ENCODE data around the gene CHST15.

CHST15 gene

DNA sequence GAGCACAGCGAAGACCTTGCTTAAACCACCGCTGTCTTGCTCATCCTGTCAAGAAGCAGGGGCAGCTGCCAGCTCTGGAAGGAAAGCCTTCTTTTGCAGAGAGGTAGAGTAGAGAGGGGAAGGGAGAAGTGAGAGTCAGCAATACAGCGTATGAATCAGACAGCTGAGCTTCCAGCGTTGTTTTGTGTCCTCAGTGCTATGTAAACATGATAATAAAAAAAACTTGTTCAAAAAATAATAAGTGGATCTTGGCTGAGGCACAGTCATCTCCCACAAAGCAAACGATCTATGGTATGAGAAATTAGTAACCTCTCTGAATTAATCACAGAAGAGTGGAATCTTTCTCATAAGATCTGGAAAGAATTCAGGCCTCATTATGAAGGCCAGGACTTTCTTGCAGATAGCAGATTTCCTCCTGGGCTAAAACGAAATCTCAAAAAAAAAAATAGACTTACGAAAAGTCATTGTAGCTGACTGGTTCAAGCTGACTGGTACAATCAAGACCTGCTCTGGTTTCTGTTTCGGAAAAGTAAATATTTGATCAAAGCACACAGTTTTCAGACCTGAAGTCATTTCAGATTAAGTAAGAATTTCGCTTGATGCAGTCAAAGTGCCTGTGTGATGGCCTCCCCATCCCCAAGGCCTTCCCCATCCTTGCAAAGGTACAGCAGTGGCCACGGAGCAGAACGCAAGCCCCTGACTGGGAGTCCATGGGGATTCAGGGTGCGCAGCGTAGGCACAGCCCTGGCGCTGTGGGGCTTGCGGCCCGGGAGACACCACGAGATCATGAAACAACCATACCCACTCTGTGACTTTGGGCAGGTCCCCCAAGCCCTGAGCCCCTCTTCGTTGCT is 29.4 kb downstream of the CHST15 start:
- DNase-seq: no peak

DNA sequence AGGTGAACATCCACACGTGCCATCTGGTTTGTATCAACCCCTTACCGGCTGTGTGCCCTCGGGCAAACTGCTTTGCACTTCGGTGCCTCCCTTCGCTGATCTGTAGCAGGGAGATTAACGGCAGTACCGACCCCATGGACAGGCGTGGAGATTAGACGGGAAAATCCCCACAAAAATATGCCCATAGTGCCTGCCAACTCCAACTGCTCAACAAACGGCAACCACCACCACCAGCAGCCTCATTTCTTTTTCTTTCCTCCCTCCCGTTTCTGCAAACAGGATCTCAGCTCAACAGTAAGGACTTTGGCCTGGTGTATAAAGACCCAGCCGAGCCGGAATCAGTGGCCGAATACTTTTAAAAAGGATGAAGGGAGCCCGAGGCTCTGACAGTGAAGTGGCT is 31.0 kb downstream of the CHST15 start:
- no peak for DNase-seq

DNA sequence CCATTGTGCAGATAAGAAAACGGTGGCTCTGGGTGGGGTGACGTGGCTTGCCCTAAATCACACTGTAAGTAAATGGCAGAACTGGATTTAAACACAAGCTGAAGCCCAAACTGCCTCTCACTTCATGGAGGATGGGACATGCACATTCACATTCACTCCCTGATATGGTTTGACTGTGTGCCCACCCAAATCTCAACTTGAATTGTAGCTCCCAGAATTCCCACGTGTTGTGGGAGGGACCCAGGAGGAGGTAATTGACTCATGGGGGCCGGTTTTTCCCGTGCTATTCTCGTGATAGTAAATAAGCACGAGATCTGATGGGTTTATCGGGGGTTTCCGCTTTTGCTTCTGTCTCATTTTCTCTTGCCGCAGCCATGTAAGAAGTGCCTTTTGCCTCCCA is 32.4 kb downstream of the CHST15 start:
- DNase-seq: no peak

DNA sequence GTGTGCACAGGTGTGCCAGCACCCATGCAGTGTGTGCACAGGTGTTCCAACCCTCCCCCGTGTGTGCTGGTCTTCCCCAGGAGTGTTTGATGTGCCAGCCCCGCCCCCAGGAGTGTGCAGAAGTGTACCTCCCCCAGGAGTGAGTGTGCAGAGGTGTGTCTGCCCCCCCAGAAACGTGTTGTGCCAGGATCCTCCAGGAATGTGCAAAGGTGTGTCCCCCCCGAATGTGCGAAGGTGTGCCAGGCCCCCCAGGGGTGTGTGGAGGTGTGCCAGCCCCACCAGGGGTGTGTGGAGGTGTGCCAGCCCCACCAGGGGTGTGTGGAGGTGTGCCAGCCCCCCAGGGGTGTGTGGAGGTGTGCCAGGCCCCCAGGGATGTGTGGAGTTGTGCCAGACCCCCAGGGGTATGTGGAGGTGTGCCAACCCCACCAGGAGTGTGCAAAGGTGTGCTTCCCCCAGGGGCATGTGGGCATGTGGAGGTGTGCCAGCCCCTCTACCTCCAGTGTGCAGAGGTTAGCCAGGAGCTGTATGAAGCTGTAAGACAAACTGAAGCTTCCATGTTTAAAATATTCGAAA is 33.2 kb downstream of the CHST15 start:
- DNase-seq: no peak

DNA sequence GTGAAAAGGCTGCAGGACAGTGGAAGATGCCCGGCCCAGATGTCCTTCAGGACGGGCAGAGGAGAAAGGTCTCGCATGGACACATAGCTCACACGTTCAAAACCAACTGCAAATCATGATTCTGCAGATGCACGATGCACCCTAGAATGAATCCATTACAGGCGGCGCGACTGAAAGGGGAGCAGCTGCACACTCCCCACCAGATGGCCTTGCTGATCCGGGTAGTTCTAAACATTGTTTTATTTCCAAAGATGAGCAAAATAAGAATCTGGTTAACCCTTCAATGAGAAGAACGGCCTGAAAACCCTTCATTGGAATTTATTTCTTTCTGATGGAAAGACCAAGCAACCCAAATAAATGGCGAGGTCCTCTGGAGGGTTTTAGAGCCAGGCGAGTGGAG is 33.8 kb downstream of the CHST15 start:
- DNase-seq: no peak

DNA sequence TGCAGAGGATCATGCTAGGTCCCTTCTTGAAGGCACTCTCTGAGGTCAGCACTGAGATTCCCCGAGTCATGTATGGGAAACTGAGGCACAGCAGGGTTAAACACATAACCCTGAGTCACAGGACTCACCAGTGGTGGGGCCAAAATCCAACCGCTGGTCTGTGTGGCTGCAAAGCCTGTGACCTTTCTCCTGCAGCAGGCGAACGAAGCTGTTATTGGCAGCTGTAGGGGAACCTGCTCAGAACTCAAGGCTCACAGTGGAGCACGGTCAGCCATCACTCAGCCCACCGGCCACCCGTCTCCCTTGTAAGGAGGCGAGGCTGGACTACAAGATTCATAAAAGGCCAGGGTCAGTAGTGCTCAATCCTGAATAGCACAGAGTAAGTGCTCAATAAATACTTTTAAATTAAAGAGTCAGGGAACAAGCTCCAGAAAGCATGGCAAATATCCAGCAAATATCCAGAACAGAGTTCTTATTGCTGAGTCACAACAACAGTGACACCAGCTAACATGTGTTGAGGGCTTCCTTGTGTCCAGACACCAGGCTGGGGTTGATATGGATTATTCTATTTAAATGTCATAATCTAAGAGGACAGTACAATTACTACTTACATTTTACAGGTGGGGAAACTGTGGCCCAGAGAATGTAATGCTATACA is 34.9 kb downstream of the CHST15 start:
- no peak for DNase-seq

DNA sequence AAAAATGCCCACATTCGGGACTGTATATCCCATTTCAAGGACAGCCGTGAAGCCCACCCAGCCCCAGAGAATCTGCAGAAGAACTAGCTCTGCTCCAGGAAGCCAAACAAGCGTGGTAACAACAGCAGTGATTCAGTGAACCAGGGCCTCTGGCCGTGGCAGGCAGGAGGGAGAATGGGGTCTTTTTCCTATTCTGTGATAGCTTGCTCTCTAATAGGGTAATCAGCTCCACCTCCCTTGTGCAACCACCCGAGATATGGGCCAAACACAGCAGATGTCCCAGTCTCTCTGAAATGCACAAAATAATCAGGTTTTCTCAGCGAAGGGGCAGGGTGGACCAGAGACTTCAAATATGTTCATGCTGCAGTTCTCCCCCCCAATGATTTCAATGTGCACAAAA is 35.8 kb downstream of the CHST15 start:
- DNase-seq: no peak

DNA sequence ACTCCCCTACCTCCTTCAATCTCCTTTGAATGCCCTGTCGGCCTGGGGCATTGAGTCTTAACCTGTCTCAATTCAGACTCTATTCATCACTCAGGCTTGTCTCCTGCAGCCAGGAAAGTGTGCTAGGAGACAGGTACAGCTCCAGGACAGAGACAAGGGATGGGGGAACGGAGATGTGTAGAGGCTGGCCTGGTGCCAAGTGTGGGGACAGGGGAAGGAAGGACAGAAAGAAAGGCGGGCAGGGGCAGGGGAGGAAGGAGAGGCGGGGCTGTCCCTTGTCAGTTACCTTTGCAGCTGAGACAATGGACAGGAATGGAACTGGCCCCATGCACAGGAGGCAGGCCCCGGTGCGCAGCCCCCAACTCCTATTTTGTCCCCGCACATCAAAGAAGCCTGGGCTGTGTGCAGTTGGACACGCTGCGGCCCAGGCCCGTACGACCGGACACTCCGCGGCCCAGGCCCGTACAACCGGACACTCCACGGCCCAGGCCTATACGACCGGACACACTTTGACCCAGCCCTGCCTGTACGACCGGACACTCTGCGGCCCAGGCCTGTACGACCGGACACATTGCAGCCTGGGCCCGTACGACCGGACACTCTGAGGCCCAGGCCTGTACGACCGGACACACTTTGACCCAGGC is 36.9 kb downstream of the CHST15 start:
- DNase-seq: no peak

DNA sequence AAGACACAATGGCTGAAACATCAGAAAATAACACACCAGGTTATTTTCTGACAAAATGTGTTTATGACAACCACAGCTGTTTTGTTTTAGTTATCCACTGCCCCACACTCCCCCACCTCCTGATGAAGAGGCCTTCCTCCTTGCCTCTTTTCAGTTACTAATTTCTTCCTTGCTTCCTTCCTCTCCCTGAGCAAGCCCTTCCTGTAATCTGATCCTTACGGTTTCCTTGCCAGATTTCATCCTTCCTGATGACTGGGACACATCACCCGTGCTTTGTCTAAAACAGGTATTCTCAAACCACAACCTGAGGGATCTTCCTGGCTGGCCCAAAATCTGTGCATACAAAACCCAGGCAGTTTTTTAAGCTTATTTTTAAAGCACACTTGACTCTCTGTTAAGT is 39.4 kb downstream of the CHST15 start:
- DNase-seq: no peak

DNA sequence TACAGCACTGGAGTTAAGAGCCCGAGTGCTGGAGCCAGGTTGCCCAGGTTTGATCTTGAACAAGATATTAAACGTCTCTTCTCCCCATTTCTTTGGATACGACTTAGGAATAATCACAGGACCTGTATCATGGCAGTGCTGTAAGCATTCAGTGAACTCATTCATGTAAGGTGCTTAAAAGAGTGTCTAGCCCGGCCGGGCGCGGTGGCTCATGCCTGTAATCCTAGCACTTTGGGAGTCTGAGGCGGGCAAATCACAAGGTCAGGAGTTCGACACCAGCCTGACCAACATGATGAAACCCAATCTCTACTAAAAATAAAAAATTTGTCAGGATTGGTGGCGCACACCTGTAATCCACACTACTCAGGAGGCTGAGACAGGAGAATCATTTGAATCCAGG is 40.8 kb downstream of the CHST15 start:
- DNase-seq: no peak

DNA sequence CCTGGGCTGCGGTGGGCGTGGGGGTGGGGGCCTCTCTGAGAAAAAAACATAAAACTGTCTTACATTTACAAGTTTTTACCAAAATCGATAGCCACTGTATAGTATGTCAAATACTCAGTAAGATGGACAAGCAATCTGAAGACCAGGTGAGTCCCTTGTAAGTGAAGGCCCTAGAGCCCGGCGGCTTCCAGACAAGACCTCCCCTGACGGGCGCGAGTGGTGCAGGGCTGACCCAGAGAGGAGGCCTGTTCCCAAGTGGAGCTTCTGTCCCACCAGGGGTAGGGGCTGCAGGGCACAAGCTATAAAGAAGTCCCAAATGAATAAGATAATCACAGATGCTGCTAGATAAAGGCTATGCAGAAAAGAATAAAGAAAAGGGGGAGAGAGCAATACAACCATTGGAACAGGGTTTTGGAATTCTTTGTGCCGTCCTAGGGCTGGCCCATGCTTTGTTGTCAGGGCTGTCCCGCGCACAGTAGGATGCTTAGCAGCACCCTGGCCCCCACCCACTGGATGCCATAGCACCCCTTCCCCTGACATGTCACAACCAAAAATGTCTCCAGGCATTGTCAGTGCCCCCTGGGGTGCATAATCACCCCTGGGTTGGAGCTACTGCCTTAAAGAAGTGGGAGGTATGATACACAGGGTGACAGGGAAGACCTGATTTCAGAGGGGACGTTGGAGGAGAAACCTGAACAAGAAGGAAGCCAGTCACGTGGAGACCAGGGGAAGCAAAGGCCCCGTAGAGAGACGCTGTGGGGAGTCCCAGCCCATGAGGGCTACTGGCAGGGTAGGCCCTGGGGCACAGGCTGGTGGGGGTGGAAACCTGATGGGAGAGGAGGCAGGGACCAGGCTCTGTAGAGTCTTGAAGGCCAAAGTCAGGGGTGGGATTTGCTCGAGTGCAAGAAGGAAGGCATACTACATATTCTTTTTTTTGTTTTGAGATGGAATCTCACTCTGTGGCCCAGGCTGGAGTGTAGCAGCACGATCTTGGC is 43.1 kb downstream of the CHST15 start:
- DNase-seq: no peak

DNA sequence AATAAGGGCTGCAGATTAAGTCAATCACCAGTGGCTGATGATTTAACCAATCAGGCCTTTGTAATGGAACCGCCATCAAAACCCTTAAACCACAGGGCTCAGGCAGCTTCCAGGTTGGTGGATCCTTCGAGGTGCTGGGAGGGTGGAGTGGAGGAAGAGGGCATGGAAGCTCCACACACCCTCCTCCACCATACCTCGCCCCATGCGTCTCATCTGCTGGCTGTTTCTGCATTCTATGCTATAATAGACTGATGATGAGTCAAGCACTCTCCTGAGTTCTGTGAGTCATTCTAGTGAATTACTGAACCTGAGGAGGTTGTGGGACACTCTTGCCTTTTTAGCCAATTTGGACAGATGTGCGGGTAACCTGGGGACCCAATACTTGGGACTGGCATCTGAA is 43.9 kb downstream of the CHST15 start:
- DNase-seq: no peak

DNA sequence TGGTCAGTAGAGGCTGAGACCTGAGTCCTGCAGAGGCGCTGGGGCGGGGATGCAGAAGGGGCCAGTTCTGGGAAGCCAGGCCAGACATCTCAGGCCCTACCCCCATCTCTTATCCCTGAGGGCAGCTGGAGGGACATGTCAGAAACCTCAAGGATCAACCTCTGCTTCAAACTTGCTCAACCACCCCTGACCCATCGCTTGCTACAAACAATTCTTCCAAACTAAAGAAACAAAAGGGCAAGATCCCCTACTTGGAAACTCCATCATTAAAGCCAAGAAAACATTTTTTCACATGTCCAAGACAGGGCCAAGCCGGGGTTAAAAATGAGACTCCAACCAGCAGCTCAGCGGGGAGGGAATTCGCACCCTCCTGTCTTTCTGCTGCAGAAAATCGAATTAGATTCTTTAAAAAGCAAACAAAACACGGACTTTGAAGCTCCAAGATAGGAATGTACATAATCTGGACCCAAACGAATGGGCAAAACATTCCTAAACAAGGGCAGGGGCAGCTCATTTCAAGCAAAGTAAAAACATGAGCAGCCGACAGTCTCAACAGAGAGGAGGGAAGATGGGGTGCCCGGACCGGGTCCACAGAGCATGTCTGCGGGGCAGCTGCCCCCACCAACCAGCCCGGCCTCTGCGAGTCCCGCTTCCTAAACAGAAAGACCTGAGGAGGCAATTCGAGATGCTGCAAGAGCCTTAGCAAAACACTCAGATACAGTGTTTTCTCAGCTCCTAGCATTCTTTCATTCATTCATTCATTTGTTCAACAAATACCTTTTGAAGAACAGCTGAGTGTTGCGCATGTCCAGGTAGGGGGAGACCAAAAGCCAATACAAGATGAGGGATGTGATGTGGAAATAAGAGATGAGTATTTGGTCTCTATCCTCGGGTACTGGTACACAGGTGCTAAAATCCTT is 44.8 kb downstream of the CHST15 start:
- no peak for DNase-seq

DNA sequence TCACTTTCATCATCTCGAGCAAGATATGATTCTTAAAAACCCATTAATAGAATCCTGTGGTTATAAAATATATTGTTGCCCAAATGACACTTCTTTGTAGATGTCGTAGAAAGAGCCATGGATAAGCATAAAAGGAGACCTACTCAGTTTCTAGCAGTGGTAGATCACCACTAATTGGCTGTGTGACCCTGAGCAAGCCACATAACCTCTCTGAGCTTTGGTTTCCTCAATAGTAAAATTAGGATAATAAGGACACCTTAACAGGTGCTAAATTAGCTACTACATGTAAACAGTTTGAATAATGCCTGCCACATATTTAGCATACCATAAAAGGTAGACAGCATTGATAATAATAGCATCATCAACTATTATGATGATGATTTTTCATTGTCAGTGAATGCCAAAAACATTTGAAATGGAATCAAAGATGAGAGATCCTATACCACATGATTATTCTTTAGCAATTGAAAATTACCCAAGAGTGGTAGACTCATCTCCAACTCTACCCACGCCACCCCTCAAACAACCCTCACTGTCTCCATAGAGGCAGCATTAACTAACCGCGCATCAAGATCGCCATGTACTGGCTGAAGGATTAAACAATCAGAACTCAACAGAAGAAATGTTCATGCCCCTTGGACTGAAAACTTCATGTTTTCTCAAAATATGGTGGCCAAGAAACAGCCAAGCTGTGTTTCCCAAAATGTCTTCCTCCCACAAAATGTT is 45.8 kb downstream of the CHST15 start:
- no peak for DNase-seq

DNA sequence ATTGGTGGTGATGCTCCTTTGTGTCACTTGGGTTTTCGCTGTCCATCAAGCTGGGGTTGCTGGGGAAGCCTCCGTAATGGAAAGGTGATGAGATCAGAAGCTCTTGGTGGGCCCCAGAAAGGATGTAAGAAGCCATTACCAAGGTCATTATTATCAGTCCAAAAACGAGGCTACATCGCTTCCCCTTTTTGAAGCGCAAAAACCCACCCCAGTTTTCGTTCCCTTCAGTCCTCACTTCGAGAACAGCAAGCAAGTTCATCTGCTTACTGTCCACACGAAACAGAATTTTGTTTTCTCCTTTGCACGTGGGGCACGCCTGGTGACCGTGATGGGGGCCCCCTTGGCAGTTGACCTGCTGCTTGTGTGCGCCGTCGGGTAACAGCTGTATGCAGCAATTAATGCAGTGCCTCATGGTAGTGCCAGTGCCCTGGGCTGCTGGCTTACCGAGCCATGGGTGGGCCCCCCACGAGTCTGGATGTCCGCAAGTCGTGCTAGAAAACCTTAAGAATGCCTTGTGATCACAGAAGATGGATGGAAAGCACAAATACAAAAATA is 47.5 kb downstream of the CHST15 start:
- no peak for DNase-seq

DNA sequence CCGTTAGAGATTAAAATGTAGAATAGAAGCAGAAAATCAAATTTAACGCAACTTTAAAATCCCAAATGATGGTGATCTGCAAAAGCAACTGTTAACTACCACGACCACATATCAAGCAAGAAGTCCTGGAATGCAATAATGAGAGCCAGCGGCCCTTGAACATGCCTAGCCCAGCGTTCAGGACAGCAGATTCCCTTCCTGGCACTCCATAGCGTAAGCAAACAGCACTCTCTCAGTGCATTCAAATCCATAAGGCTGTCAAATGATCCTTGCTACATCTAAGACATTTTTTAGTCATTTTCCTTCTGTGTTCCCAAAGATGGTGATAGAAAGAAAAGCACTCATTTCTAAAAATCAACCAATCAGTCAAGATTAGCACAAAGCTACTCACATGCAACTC is 48.1 kb downstream of the CHST15 start:
- no peak for DNase-seq

DNA sequence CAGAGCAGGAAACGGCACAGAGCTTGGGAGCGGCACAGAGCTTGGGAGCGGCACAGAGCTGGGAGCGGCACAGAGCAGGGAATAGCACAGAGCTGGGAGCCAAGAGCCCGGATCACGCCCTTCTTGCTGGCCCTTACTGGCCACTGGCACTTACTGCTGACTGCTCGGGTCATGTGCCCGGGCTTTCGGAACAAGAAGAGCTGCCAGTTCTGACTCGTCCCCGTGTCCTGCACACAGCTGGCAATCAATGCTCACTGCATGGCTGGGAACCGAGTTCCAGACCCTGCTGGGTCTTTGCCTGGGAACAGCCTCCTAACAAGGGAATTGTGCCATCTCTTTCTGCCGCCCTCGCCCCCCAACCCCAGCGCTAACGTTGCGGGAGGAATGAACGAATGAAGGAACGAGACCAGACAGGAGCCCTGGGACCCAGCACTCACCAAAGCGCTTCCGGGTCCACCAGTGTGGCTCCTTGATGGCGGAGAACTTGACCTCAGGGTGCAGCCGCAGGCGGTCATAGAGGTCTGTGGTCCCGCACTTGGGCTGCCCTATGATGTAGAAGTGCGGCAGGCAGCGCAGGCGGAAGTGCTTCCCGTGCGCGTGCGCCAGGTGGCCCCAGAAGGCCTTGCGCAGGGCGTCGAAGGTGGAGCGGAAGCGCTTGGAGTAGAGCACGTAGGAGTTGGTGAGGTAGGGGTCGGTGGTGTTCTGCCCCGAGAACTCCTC is 49.1 kb downstream of the CHST15 start:
- no peak for DNase-seq

DNA sequence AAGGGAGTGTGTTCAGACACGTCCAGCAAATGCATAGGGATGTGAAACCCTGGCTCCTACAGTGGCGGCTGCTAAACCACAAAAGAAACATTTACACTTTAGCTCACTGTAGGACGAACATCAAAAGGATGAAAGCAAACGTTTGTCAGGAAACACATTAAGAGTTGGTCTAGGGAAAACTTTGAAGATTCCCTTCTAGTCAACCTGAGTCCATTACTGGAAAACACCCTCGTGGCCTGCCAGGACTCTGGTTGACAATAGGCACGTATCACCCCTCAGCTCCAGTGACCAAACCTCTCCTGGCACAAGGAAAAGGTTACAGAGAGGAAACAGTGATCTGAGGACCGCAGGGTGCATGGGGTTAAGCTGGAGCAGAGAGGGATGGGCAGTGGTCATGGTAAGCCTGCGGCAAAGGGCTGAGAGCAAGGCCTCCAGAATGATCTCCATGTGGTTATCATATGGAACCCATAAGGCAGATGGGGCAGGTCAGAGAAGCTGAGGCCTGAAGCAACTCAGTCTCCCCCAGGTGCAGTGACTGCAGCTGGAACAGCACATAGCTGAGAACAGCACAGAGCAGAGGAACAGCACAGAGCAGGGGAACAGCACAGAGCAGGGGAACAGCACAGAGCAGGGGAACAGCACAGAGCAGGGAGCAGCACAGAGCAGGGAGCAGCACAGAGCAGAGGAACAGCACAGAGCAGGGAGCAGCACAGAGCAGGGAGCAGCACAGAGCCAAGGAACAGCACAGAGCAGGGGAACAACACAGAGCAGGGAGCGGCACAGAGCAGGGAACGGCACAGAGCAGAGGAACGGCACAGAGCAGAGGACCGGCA is 49.9 kb downstream of the CHST15 start:
- no peak for DNase-seq
